ENCODE results near the gene PKIG. TPM values are rescaled to one million over a fixed set of nuclear protein-coding genes. Genes with fewer than 3 reads are reported as not detected.

PKIG gene
- total RNA-seq, 1 donor from 2014 or later, result 29.3 TPM

DNA sequence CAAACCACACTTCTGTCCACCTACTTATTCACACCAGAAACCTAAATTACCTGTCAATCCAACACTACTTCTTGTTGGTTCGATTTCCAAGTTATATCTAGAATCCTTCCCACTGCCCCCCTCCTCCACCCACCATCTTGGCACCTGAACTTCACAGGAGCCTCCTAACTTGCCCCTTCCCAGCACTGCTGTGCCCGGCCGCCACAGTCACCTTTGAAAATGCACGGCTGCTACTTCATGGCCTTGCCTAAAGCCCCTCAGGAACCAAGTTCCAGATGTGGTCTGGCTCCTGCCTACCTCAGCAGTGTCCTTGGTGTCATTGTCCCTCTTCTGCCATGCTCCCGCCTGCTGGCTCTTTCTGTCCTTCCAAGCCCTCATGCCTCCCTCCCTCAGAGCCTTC lies 31.2 kb downstream of the PKIG start:
- Mint-ChIP-seq H3K9me3 (ENCODE audit: low read depth) (no peaks in the 10 kb centered on the region), H3K27ac (ENCODE audit: unreplicated experiment) (no peak overlapping the region), H3K36me3 (ENCODE audit: low read depth) (peaks cover 9% of the 10 kb centered on the region), H3K4me1 (ENCODE audit: low read depth) (peaks cover 33% of the 10 kb centered on the region), H3K4me3 (ENCODE audit: unreplicated experiment) (no peak overlapping the region), H3K27me3 (ENCODE audit: low read depth) (no peaks in the 10 kb centered on the region)
- TF ChIP-seq CTCF (IDR thresholded peaks at IDR 0.05), result no peak
- no peak for DNase-seq (ENCODE audit: low spot score)

DNA sequence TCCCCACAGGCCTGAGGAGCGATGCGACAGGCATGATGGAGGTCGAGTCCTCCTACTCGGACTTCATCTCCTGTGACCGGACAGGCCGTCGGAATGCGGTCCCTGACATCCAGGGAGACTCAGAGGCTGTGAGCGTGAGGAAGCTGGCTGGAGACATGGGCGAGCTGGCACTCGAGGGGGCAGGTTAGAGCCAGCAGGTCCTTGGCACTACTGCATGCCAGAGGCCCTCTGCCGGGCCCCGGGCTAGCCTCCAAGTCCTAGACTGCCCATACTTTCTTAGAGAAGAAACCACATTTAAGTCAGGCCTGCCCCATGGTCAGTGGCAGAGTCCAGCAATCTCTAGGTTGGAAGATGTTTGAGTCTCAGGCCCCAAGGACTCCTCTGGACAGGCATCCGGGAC lies 32.1 kb downstream of the PKIG start:
- DNase-seq (ENCODE audit: low spot score), result no peak

DNA sequence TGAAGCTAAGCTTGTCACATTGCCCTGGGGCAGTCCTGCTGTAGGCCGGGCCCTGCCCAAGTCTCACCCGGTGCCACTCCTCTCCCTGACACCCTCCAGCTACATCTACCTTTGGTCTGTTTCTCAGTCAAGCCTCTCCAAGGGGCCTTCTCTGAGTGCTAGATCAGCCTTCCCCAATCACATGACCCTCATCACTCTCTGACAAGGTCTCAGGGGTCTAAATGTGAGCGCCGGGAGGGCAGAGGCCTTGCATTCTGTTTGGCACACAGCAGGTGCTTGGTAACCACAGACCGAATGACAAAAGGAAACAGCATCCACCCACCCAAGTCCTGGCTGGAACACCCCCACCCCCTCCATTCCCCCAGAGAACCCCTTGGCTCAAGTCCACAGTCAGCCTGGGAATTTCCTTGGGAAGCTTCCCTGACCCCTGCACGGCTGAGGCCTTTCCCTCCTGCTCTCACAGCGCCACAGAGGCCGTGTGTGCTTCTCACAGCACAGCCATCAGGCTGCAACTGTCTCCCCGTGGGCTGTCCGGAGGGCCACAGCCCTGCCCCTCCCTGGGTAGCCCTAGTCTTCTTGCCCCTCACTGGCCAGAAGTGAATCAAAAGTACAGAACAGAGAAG lies 32.9 kb downstream of the PKIG start:
- Mint-ChIP-seq H3K4me3 (ENCODE audit: unreplicated experiment) (no peak overlapping the region), H3K36me3 (ENCODE audit: low read depth) (peaks cover 19% of the 10 kb centered on the region)
- DNase-seq (ENCODE audit: low spot score), result no peak

More for the DNA sequence above, 32.1 kb downstream of the PKIG start:
- Mint-ChIP-seq H3K27ac (ENCODE audit: unreplicated experiment) (no peak overlapping the region), H3K4me3 (ENCODE audit: unreplicated experiment) (no peak overlapping the region), H3K4me1 (ENCODE audit: low read depth) (peaks cover 24% of the 10 kb centered on the region), H3K36me3 (ENCODE audit: low read depth) (peaks cover 14% of the 10 kb centered on the region), H3K9me3 (ENCODE audit: low read depth) (no peaks in the 10 kb centered on the region), H3K27me3 (ENCODE audit: low read depth) (no peaks in the 10 kb centered on the region)
- no peak for TF ChIP-seq CTCF (IDR thresholded peaks at IDR 0.05)

GRCh38 chr20:44615876-44616603 lies 33.7 kb downstream of the PKIG start:
- H3K36me3 Mint-ChIP-seq (ENCODE audit: low read depth), result peaks cover 24% of the 10 kb centered on the region
- TF ChIP-seq CTCF (IDR thresholded peaks at IDR 0.05), result no peak
- H3K9me3 Mint-ChIP-seq (ENCODE audit: low read depth), result no peaks in the 10 kb centered on the region
- peak overlapping the region; percentile 18 for H3K27ac Mint-ChIP-seq (ENCODE audit: unreplicated experiment)
- peaks cover 18% of the 10 kb centered on the region for H3K4me1 Mint-ChIP-seq (ENCODE audit: low read depth)
- no peaks in the 10 kb centered on the region for H3K27me3 Mint-ChIP-seq (ENCODE audit: low read depth)
- no peak for DNase-seq (ENCODE audit: low spot score)
- H3K4me3 Mint-ChIP-seq (ENCODE audit: unreplicated experiment), result no peak overlapping the region

More for the DNA sequence above, 32.9 kb downstream of the PKIG start:
- Mint-ChIP-seq H3K27ac (ENCODE audit: unreplicated experiment) (peak overlapping the region; percentile 23), H3K27me3 (ENCODE audit: low read depth) (no peaks in the 10 kb centered on the region), H3K4me1 (ENCODE audit: low read depth) (peaks cover 18% of the 10 kb centered on the region), H3K9me3 (ENCODE audit: low read depth) (no peaks in the 10 kb centered on the region)
- TF ChIP-seq CTCF (IDR thresholded peaks at IDR 0.05), result no peak

DNA sequence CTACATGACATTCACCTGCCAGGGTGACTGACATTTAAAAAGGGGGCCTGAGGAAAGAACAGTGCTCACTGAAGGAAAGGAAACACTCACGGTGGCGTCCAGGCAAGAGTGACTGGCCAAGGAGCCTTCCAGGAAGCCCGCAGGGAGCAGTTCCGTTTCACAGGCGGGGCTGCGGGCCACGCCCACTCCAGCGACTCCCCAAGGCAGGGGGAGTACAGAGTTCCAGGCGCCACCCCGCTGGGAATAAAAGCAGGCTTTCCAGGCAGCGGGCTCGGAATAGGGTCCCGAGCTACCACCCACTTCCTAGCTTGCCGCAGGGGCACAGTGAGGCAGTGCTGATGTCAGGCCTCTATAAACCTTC lies 34.2 kb downstream of the PKIG start:
- Mint-ChIP-seq H3K27me3 (ENCODE audit: low read depth) (no peaks in the 10 kb centered on the region), H3K4me1 (ENCODE audit: low read depth) (peaks cover 18% of the 10 kb centered on the region), H3K9me3 (ENCODE audit: low read depth) (no peaks in the 10 kb centered on the region), H3K36me3 (ENCODE audit: low read depth) (peaks cover 27% of the 10 kb centered on the region), H3K27ac (ENCODE audit: unreplicated experiment) (no peak overlapping the region), H3K4me3 (ENCODE audit: unreplicated experiment) (no peak overlapping the region)
- no peak for DNase-seq (ENCODE audit: low spot score)
- TF ChIP-seq CTCF (IDR thresholded peaks at IDR 0.05), result no peak

All from chondrocyte (in vitro differentiated cells).